H1 (cell line): ENCODE measurements around the gene CDH8. TPM values are rescaled to one million over a fixed set of nuclear protein-coding genes. Genes with fewer than 3 reads are reported as not detected.

Experiments
- CTCF ChIA-PET: fragments of 300-600 bp; sonication (Branson Sonifier 250); formaldehyde crosslinking; loops from one replicate; lab custom pipeline; 2021; ENCODE audit not compliant: partially characterized antibody; lab: Charles Lee
- POLR2A ChIA-PET: fragments of 300-600 bp; sonication (Branson Sonifier 250); formaldehyde crosslinking; loops from one replicate; lab custom pipeline; 2021; ENCODE audit warnings: inconsistent platforms; ENCODE audit not compliant: partially characterized antibody; lab: Charles Lee
- DNase-seq, 2 experiments: peaks; one replicate each; pipeline versions ENCODE4 v3.0.0 to v3.0.0-alpha.2; 2010 to 2022; ENCODE audit warnings: low spot score in 2 of 2, low read depth in 1 of 2, mixed read lengths in 1 of 2
- FAIRE-seq: peaks from 2 replicates; lab custom pipeline; 2011; peaks lifted over from hg19 to GRCh38; lab: Jason Lieb, UNC
- H2AFZ ChIP-seq: 2 replicates; pipeline ENCODE4 v1.8.1; 2012; ENCODE audit warnings: low read length, inconsistent platforms
- H2AK5ac ChIP-seq: 2 replicates; pipeline ENCODE4 v1.6.1; 2013; ENCODE audit warnings: low read depth, low read length
- H2BK120ac ChIP-seq: replicated peaks from 2 replicates; pipeline ENCODE3; 2013; ENCODE audit warnings: low read depth, low read length, inconsistent platforms
- H2BK12ac ChIP-seq: 2 replicates; pipeline ENCODE4 v1.6.1; 2013; ENCODE audit warnings: low read depth, low read length
- H2BK15ac ChIP-seq: 2 replicates; pipeline ENCODE4 v1.6.1; 2013; ENCODE audit warnings: low read length
- H2BK20ac ChIP-seq: 2 replicates; pipeline ENCODE4 v1.6.1; 2013; ENCODE audit warnings: low read length
- H2BK5ac ChIP-seq: 2 replicates; pipeline ENCODE4 v1.6.1; 2013; ENCODE audit warnings: low read depth, low read length
- H3K14ac ChIP-seq: 2 replicates; pipeline ENCODE4 v1.6.1; 2013; ENCODE audit warnings: inconsistent platforms; ENCODE audit not compliant: insufficient read length
- H3K18ac ChIP-seq: 2 replicates; pipeline ENCODE4 v1.6.1; 2013; ENCODE audit warnings: low read length; ENCODE audit errors: extremely low read depth
- H3K23ac ChIP-seq: 2 replicates; pipeline ENCODE4 v1.6.1; 2013; ENCODE audit warnings: inconsistent platforms; ENCODE audit not compliant: insufficient read length
- H3K23me2 ChIP-seq: 2 replicates; pipeline ENCODE4 v1.6.1; 2013; ENCODE audit warnings: low read depth, low read length
- H3K27ac ChIP-seq: 2 replicates; pipeline ENCODE4 v1.6.1; 2011; ENCODE audit warnings: low read depth, low read length, inconsistent platforms
- H3K27me3 ChIP-seq, 4 experiments: replicated peaks in 1 of 4; 1 replicate in 1 of 4; 2 replicates in 3 of 4; pipeline versions ENCODE4 v1.6.1 to v1.8.1; 2011 to 2013; ENCODE audit warnings: low read length in 3 of 4, mild to moderate bottlenecking in 3 of 4, inconsistent platforms in 2 of 4, mixed read lengths in 2 of 4, moderate library complexity in 1 of 4; ENCODE audit not compliant: control insufficient read depth in 3 of 4, insufficient read depth in 3 of 4; ENCODE audit errors: extremely low read depth in 1 of 4
- H3K36me3 ChIP-seq, 4 experiments: 2 replicates each; pipeline versions ENCODE4 v1.6.1 to v1.8.1; 2011 to 2013; ENCODE audit warnings: mild to moderate bottlenecking in 4 of 4, low read length in 3 of 4, moderate library complexity in 2 of 4, control low read depth in 1 of 4, inconsistent platforms in 1 of 4; ENCODE audit not compliant: insufficient read depth in 4 of 4, control insufficient read depth in 2 of 4
- H3K4ac ChIP-seq: replicated peaks from 2 replicates; pipeline ENCODE3; 2013; ENCODE audit warnings: low read length, low read depth, mixed read lengths, inconsistent platforms; ENCODE audit not compliant: insufficient read length
- H3K4me1 ChIP-seq, 4 experiments: replicated peaks in 1 of 4; 1 replicate in 1 of 4; 2 replicates in 3 of 4; pipeline versions ENCODE4 v1.6.1 to v1.8.1; 2011 to 2013; ENCODE audit warnings: low read length in 3 of 4, inconsistent platforms in 2 of 4, mixed read lengths in 1 of 4; ENCODE audit not compliant: insufficient read depth in 4 of 4, control insufficient read depth in 3 of 4
- H3K4me2 ChIP-seq, 2 experiments: 2 replicates each; pipeline versions ENCODE4 v1.6.1 to v1.8.1; 2011 to 2013; ENCODE audit warnings: low read depth in 2 of 2, low read length in 2 of 2, control low read depth in 1 of 2, inconsistent platforms in 1 of 2, mild to moderate bottlenecking in 1 of 2; ENCODE audit not compliant: insufficient read depth in 1 of 2
- H3K4me3 ChIP-seq, 4 experiments: fragments of 200-600, 300-600 bp in 1 of 4; sonication (generic), shearing (Covaris generic), sonication (Bioruptor Twin) in 1 of 4; 2 replicates each; pipeline versions ENCODE4 v1.5.1 to v1.8.1; 2011 to 2016; ENCODE audit warnings: low read length in 4 of 4, low read depth in 3 of 4, control low read depth in 2 of 4, inconsistent platforms in 2 of 4, mild to moderate bottlenecking in 2 of 4, mixed read lengths in 1 of 4, moderate library complexity in 1 of 4; ENCODE audit not compliant: insufficient read depth in 2 of 4; ENCODE audit errors: extremely low read depth in 1 of 4
- H3K56ac ChIP-seq: replicated peaks from 2 replicates; pipeline ENCODE3; 2013; ENCODE audit warnings: low read depth, mild to moderate bottlenecking, mixed read lengths, low read length, inconsistent platforms; ENCODE audit not compliant: insufficient read length
- H3K79me1 ChIP-seq: 2 replicates; pipeline ENCODE4 v1.6.1; 2013; ENCODE audit warnings: low read depth, low read length, control low read depth
- H3K79me2 ChIP-seq, 2 experiments: 2 replicates each; pipeline versions ENCODE4 v1.6.1 to v1.8.1; 2012 to 2013; ENCODE audit warnings: low read length in 2 of 2, mild to moderate bottlenecking in 2 of 2, inconsistent platforms in 1 of 2; ENCODE audit not compliant: insufficient read depth in 2 of 2, control insufficient read depth in 1 of 2
- H3K9ac ChIP-seq, 4 experiments: replicated peaks in 1 of 4; 1 replicate in 1 of 4; 2 replicates in 3 of 4; pipeline versions ENCODE4 v1.6.1 to v1.8.1; 2011 to 2013; ENCODE audit warnings: low read depth in 3 of 4, low read length in 3 of 4, control low read depth in 2 of 4, mild to moderate bottlenecking in 2 of 4, moderate library complexity in 2 of 4, inconsistent platforms in 1 of 4; ENCODE audit errors: extremely low read depth in 1 of 4
- H3K9me3 ChIP-seq, 2 experiments: 2 replicates each; pipeline versions ENCODE4 v1.6.1 to v1.8.1; 2012 to 2013; ENCODE audit warnings: mild to moderate bottlenecking in 2 of 2, moderate library complexity in 2 of 2, control low read depth in 1 of 2, inconsistent platforms in 1 of 2, low read depth in 1 of 2, low read length in 1 of 2, mixed read lengths in 1 of 2; ENCODE audit not compliant: insufficient read depth in 2 of 2
- H4K20me1 ChIP-seq, 2 experiments: replicated peaks in 1 of 2; 2 replicates each; pipeline versions ENCODE3 to v1.8.1; 2011 to 2013; ENCODE audit warnings: inconsistent platforms in 2 of 2, low read length in 2 of 2, mild to moderate bottlenecking in 1 of 2; ENCODE audit not compliant: insufficient read depth in 2 of 2, control insufficient read depth in 1 of 2
- H4K5ac ChIP-seq: 2 replicates; pipeline ENCODE4 v1.6.1; 2013; ENCODE audit warnings: low read length, low read depth, mixed read lengths, inconsistent platforms; ENCODE audit not compliant: insufficient read length
- H4K8ac ChIP-seq: 2 replicates; pipeline ENCODE4 v1.8.0; 2013; ENCODE audit warnings: mild to moderate bottlenecking, moderate library complexity, low read length, inconsistent platforms; ENCODE audit not compliant: insufficient read depth; ENCODE audit errors: extremely low read depth
- H4K91ac ChIP-seq: replicated peaks from 2 replicates; pipeline ENCODE3; 2013; ENCODE audit warnings: low read length, mixed read lengths, inconsistent platforms; ENCODE audit not compliant: insufficient read length
- E2F6 ChIP-seq: IDR thresholded peaks from 2 replicates; pipeline ENCODE4 v1.6.1; 2012; ENCODE audit warnings: inconsistent platforms
- KDM5A ChIP-seq: fragments of 200-600 bp; IDR thresholded peaks from 2 replicates; pipeline ENCODE4 v1.7.1; 2012; ENCODE audit warnings: mild to moderate bottlenecking, low read length, inconsistent platforms, mixed read lengths
- RNF2 ChIP-seq: fragments of 200-900, 300-1000 bp; sonication (generic); IDR thresholded peaks from 2 replicates; pipeline ENCODE4 v1.7.1; 2016; ENCODE audit warnings: borderline replicate concordance, low read depth, mild to moderate bottlenecking, antibody characterized with exemption, low read length; ENCODE audit not compliant: poor library complexity, severe bottlenecking; ENCODE audit errors: missing control alignments
- SP2 ChIP-seq: IDR thresholded peaks from 2 replicates; pipeline ENCODE4 v1.6.1; 2012; ENCODE audit warnings: mild to moderate bottlenecking, low read length, inconsistent platforms
- WGBS, 2 experiments: shearing (Covaris generic) in 1 of 2; methylation state at CpG; one replicate each; pipeline versions ENCODE4 v1.1.6 to v1.1.7; 2013 to 2015; ENCODE audit warnings: low lambda C conversion rate in 2 of 2, mixed read lengths in 2 of 2, inconsistent platforms in 1 of 2, low coverage in 1 of 2, missing lambda C conversion rate in 1 of 2; ENCODE audit not compliant: insufficient replicate concordance in 2 of 2, insufficient coverage in 1 of 2, insufficient read length in 1 of 2; ENCODE audit errors: extremely low coverage in 1 of 2, missing lambda C conversion rate in 1 of 2; 5-methylcytosine and 5-hydroxymethylcytosine counted together
- polyA plus RNA-seq, 7 experiments: library from polyadenylated mRNA; depleted of rRNA in 3 of 7; stranded (reverse) in 5 of 7; unstranded in 2 of 7; fragments of >200 nt in 5 of 7; fragments of 200-250 nt in 2 of 7; gene quantifications; 1 replicate in 5 of 7; 2 replicates in 1 of 7; 4 replicates in 1 of 7; pipeline versions ENCODE4 v1.2.1 to v1.2.3, GENCODE V29; 2011 to 2013; ENCODE audit warnings: missing spikeins in 2 of 7, mixed read lengths in 2 of 7
- total RNA-seq: library from RNA; stranded (reverse); fragmentation: NEBNext Ultra II Directional; extraction: Animal tissue kit (Norgen Biotek cat#: 25700); gene quantifications from 2 replicates; pipeline ENCODE4 v1.2.1, GENCODE V29; 2021

The CDH8 gene
- total and polyA plus RNA-seq, 2 of the 8 experiments (the other 6 are each of a cell fraction or from before 2014, with no cell fraction given) = 7.7 to 8.4 TPM

- FAIRE-seq = peak; percentile 71
- DNase-seq = no peak
- no peaks in the 10 kb centered on the region for H3K27me3 ChIP-seq
- H4K20me1 ChIP-seq = no peaks in the 10 kb centered on the region
- H3K27ac ChIP-seq = no peak overlapping the region
- ChIA-PET CTCF (interaction anchor here (1.1 to 2.4 kb wide), 5 partner anchors 9 to 109 kb away, joined by 3 to 9 read pairs (median 6); no protein-coding TSS in a partner anchor), POLR2A (interaction anchor here (0.5 to 1.4 kb wide), 3 partner anchors 11 to 1970 kb away, joined by 3 to 5 read pairs (median 4); no protein-coding TSS in a partner anchor)
- peak overlapping the region; percentile 19 for H3K4ac ChIP-seq
- no peak overlapping the region for H4K91ac ChIP-seq
- WGBS, 2 experiments = 44% methylated on average over 7 of the region's 7 CpGs; no CpG with 5 or more reads in 1 of the 2 experiments
- H3K36me3 ChIP-seq = peaks cover 0 to 6% (median 0%) of the 10 kb centered on the region in 4 experiments; a peak in 3 of 8 replicates
- no peaks in the 10 kb centered on the region for H3K23me2 ChIP-seq
- H3K79me1 ChIP-seq = no peaks in the 10 kb centered on the region
- TF ChIP-seq E2F6 = no peak
- no peak for TF ChIP-seq SP2
- TF ChIP-seq KDM5A = no peak
- no peak for TF ChIP-seq RNF2
- peaks cover 0 to 4% (median 1%) of the 10 kb centered on the region in 4 experiments; a peak in 2 of 7 replicates for H3K4me1 ChIP-seq
- no peaks in the 10 kb centered on the region for H3K79me2 ChIP-seq
- H3K4me2 ChIP-seq = peak overlapping the region in 1 of 2 experiments; percentile 26; a peak in 1 of 4 replicates
- no peak overlapping the region for H3K4me3 ChIP-seq
- peaks cover 2 to 3% of the 10 kb centered on the region in 2 experiments; a peak in 2 of 4 replicates for H3K9me3 ChIP-seq
- H4K5ac ChIP-seq = no peak overlapping the region
- no peak overlapping the region for H3K9ac ChIP-seq
- no peak overlapping the region for H2AK5ac ChIP-seq
- no peak overlapping the region for H3K18ac ChIP-seq
- no peak overlapping the region for H2AFZ ChIP-seq
- no peak overlapping the region for H2BK12ac ChIP-seq
- no peak overlapping the region for H2BK120ac ChIP-seq
- H4K8ac ChIP-seq = no peak overlapping the region
- H3K14ac ChIP-seq = no peak overlapping the region
- H2BK20ac ChIP-seq = no peak overlapping the region
- H3K23ac ChIP-seq = no peak overlapping the region
- no peak overlapping the region; the same call in 1 of the 2 replicates for H2BK15ac ChIP-seq
- H2BK5ac ChIP-seq = no peak overlapping the region
- H3K56ac ChIP-seq = no peak overlapping the region
Observed at GRCh38 chr16:61968242-61969076, 67.8 kb downstream of the CDH8 start.
